GM12878 (cell line): ENCODE results near the gene MPP2. TPM values are rescaled to one million over a fixed set of nuclear protein-coding genes. Genes with fewer than 3 reads are reported as not detected.

Source experiments
- BHLHE40 ChIP-seq, 2 experiments: fragments of 450-650 bp in 1 of 2; IDR thresholded peaks; 2 replicates each; pipeline ENCODE4 v1.6.1; 2011 to 2017; ENCODE audit warnings: low read depth in 2 of 2, borderline replicate concordance in 1 of 2, improper control_type of control experiment in 1 of 2, low read length in 1 of 2, mild to moderate bottlenecking in 1 of 2
- EP300 ChIP-seq, 2 experiments: fragments of 150-350 bp in 1 of 2; IDR thresholded peaks; 2 replicates each; pipeline ENCODE4 v1.6.1; 2011 to 2012; ENCODE audit warnings: low read depth in 2 of 2, low read length in 2 of 2, borderline replicate concordance in 1 of 2, improper control_type of control experiment in 1 of 2, inconsistent platforms in 1 of 2; ENCODE audit not compliant: control insufficient read depth in 1 of 2
- GABPA ChIP-seq: IDR thresholded peaks from 2 replicates; pipeline ENCODE4 v1.6.1; 2014; ENCODE audit warnings: antibody characterized with exemption, low read depth, mild to moderate bottlenecking, inconsistent platforms
- KAT2A ChIP-seq: conservative IDR thresholded peaks from 2 replicates; pipeline ENCODE4 v1.6.1; 2011; ENCODE audit warnings: low read depth, low read length; ENCODE audit not compliant: control insufficient read depth
- KLF5 ChIP-seq: fragments of 450-650 bp; IDR thresholded peaks from 2 replicates; pipeline ENCODE4 v1.6.1; 2014; ENCODE audit warnings: mild to moderate bottlenecking; ENCODE audit not compliant: partially characterized antibody
- NFYB ChIP-seq: IDR thresholded peaks from 2 replicates; pipeline ENCODE4 v1.6.1; 2011; ENCODE audit warnings: low read depth, mild to moderate bottlenecking, low read length, improper control_type of control experiment, moderate library complexity; ENCODE audit not compliant: insufficient read depth
- RAD21 ChIP-seq: IDR thresholded peaks from 2 replicates; pipeline ENCODE4 v1.6.1; 2011; ENCODE audit warnings: mild to moderate bottlenecking, low read depth, low read length, moderate library complexity; ENCODE audit not compliant: insufficient read depth
- SMC3 ChIP-seq: IDR thresholded peaks from 2 replicates; pipeline ENCODE4 v1.6.1; 2011; ENCODE audit warnings: low read length, improper control_type of control experiment, borderline replicate concordance
- TAF1 ChIP-seq: IDR thresholded peaks from 2 replicates; pipeline ENCODE4 v1.6.1; 2011; ENCODE audit warnings: mild to moderate bottlenecking, low read depth, low read length, borderline replicate concordance
- ZNF622 ChIP-seq: fragments of 450-650 bp; IDR thresholded peaks from 2 replicates; pipeline ENCODE4 v1.6.1; 2017; ENCODE audit warnings: mild to moderate bottlenecking, inconsistent platforms
- polyA plus RNA-seq, 11 experiments: library from polyadenylated mRNA; depleted of rRNA in 4 of 11; unstranded in 6 of 11; stranded (reverse) in 5 of 11; fragments of >200 nt; fragmentation: Nextera tagmentation in 4 of 11; fragmentation: Illumina TruSeq in 1 of 11; extraction: Ambion mirVana in 4 of 11; extraction: Trizol in 1 of 11; gene quantifications; 1 replicate in 1 of 11; 2 replicates in 10 of 11; pipeline versions ENCODE4 v1.2.1 to v1.2.3, GENCODE V29; 2011 to 2016; ENCODE audit warnings: inconsistent platforms in 2 of 11, missing spikeins in 2 of 11, low read depth in 1 of 11
- total RNA-seq, 4 experiments: library from RNA; depleted of rRNA in 3 of 4; stranded (reverse); fragments of >200 nt in 3 of 4; fragmentation: Illumina TruSeq in 1 of 4; extraction: Trizol in 1 of 4; gene quantifications; 2 replicates each; pipeline versions ENCODE4 v1.2.1 to v1.2.3, GENCODE V29; 2013 to 2021
- TF ChIP-seq, protein P1 (sequence below), 3 experiments: IDR thresholded peaks in 2 of 3; conservative IDR thresholded peaks in 1 of 3; 2 replicates each; pipeline ENCODE4 v1.5.1; 2011; ENCODE audit warnings: low read depth in 3 of 3, low read length in 3 of 3, mild to moderate bottlenecking in 3 of 3, control low read depth in 2 of 3, moderate library complexity in 2 of 3, inconsistent platforms in 1 of 3, mixed read lengths in 1 of 3; ENCODE audit not compliant: control insufficient read depth in 2 of 3, insufficient read depth in 1 of 3; ENCODE audit errors: extremely low read depth in 1 of 3

The MPP2 gene
- total and polyA plus RNA-seq, 10 of the 15 experiments (the other 5 are each of a cell fraction or from before 2014, with no cell fraction given) = 0.02 to 0.23 (median 0.15) TPM; not detected in 2

DNA sequence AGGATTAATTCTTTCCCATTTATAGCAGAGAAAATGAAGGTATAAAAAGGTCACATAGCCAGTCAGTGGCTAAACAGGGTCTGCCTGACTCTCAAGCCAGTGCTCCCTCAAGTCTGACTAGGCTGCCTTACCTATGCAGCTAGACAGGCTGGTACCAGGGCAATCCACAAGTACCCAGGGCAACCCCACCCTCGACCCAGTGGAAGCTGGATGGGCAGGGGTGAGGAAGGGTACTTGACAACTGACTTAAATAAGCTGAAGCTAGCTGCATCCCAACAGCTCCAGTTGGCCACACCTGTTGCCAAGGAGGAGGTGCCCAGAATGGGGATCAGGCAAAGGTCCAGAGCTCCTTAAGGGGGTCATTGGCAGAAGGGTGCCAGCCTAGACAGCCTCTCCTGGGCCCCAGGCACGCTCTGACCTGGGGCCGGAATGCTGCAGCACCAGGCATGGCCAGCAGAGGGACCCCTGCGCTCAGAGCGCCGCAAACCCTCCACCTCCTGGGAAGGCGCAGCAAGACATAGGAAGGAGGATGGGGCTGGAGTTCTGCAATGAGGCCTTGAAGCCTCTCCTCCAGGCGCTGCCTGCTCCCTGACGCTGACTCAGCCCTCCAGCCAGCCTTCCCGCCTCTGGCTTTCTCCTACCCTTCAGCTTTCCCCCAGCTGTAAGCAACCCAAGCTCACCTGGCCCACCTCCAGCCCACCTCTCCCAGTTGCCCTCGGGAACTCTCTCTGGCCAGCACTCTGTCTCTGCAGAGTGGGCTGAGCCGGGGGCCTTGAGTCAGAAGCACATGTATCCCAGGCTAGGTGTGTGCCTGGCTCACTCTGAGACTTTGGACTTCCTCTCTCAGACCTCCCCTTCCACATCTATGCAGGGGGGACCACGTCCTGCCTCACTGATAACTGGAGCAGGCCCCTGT, 28.8 kb downstream of the MPP2 start (continued):
- TF ChIP-seq NFYB (no peak), GABPA (no peak), SMC3 (peak; percentile 64), ZNF622 (no peak), TAF1 (no peak), KAT2A (no peak), RAD21 (peak; percentile 63), EP300 (IDR thresholded peaks at IDR 0.05; ENCODE audit: borderline replicate concordance in 1 of 2, control insufficient read depth in 1 of 2, low read depth in 2 of 2, low read length in 2 of 2) (no peak), BHLHE40 (IDR thresholded peaks at IDR 0.05; ENCODE audit: borderline replicate concordance in 1 of 2, low read depth in 2 of 2, low read length in 1 of 2) (0 out of 4 replicates have a peak, but pooled peaks of 1 of the 2 experiments have one; percentile 16), KLF5 (no peak)
- TF ChIP-seq, protein P1, sequence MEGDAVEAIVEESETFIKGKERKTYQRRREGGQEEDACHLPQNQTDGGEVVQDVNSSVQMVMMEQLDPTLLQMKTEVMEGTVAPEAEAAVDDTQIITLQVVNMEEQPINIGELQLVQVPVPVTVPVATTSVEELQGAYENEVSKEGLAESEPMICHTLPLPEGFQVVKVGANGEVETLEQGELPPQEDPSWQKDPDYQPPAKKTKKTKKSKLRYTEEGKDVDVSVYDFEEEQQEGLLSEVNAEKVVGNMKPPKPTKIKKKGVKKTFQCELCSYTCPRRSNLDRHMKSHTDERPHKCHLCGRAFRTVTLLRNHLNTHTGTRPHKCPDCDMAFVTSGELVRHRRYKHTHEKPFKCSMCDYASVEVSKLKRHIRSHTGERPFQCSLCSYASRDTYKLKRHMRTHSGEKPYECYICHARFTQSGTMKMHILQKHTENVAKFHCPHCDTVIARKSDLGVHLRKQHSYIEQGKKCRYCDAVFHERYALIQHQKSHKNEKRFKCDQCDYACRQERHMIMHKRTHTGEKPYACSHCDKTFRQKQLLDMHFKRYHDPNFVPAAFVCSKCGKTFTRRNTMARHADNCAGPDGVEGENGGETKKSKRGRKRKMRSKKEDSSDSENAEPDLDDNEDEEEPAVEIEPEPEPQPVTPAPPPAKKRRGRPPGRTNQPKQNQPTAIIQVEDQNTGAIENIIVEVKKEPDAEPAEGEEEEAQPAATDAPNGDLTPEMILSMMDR (IDR thresholded peaks at IDR 0.05 in 2 of 3, conservative IDR thresholded peaks at IDR 0.05 in 1 of 3; ENCODE audit: control insufficient read depth in 2 of 3, extremely low read depth in 1 of 3, insufficient read depth in 1 of 3, low read depth in 3 of 3, low read length in 3 of 3) = peak; percentile 84 to 99 (median 95)
- TF ChIP-seq, all 136 proteins: peak for 5
